CD4-positive, alpha-beta T cell treated with Interleukin-21 for 1 hour (primary cell): ENCODE data around the gene FICD.

Experiments
- DNase-seq: peaks from one replicate; pipeline ENCODE4 v3.0.0-alpha.2; 2020

Gene FICD

DNA sequence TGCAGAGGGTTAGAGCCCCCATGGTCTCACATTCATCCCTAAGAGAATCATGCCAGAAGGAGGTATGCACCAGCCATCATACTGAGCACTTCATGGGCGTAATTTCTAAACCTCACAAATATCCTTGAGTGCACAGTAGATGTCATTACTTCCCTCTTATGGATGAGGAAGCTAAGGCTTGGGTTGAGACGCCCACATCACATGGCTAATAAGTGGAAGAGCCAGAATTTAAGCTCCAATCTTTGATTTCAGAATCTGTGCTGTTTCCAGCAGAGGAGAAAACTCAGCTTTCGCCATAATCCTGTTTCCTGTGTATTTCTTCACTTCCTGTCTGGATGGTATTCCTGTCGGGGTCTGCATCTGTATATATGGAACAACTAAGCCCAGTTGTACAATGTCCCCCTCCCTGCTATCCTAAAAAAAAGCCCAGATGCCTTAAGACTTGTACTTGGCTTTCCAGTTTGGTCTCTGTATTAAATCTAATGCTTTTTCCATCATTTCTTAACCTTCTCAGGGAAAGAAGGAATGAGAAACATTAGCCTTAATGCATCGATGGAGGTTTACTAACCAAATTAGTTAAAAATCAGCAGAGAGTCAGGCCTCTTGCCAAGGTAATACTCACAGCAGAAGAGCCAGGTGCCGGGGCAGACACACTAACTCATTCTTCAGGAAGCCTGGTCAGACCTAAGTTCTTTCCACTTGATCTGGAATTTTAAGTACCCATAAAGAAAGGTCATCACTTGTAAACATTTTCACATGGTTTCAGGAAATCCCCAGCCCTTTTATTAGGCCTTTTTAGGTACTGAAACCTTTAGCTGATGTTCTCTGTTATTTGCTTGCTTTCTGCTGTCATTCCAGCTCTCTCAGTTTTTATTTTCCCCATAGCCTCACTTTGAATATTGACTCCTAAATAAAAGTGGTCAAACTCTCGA lies 52.6 kb downstream of the FICD start:
- no peak for DNase-seq

DNA sequence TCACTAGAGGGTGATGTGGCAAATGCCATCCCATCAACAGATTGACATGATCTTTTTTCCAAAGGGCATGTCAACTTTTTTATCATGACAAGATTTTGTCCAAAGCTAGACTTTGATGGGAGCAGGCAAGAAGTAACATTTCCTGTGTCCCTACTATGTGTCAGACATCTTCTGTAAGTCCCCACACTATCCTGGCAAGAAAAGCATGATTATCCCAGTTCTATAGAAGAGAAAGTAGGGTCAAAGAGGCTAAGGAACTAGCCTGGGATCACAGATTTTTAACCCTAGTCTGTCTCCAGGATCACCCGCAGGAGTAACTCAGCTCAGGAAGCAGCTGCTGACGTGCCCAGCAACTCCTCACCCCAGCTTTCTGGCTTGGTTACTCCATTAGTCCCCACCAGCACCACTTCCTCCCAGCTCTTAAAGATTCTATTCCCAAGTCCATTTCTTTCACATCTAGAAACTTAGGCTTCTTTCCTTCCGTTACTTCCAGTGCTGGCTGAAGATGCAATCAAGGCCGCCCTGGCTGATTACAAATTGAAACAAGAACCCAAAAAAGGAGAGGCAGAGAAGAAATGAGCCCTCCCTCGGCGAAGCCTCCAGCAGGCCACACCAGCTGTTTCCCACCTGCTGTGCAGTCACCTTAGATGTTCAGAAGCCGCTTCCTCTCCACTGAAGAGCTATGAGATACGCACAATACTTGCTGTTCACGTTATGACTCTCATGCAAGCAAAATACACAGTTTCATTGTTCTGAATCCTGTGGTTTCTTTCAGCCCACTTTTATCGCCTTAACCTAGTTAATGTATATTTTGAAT lies 53.5 kb downstream of the FICD start:
- peak; percentile 71 for DNase-seq
